GM21619 (cell line): ENCODE measurements around the gene TTC16.

Source experiments
- ATAC-seq: cut with Tn5 transposase; IDR thresholded peaks from one replicate; pipeline ENCODE4 v1.9.1; 2021; ENCODE audit not compliant: unreplicated experiment

The TTC16 gene

GRCh38 chr9:127694890-127695720 is 20.8 kb upstream of the TTC16 start:
- ATAC-seq = no peak

DNA sequence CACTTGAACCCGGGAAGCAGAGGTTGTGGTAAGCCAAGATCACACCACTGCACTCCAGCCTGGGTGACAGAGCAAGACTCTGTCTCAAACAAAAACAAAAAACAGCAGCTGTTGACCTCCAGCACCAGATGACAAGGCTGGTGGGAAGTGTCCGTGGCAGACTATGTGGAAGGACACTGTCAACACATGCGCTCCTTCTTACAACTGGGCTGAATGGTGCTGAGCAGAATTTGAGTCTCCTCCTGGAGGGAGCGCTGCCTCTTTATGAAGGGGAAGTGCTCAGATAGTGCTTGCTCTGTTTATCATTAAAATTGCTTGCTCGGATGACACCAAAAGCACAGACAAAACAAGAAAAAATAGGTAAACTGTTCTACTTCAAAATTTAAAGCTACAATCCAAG is 18.3 kb upstream of the TTC16 start:
- ATAC-seq = no peak

GRCh38 chr9:127698386-127698785 is 17.5 kb upstream of the TTC16 start:
- no peak for ATAC-seq

GRCh38 chr9:127698985-127699670 is 16.8 kb upstream of the TTC16 start:
- peak; percentile 91 for ATAC-seq

DNA sequence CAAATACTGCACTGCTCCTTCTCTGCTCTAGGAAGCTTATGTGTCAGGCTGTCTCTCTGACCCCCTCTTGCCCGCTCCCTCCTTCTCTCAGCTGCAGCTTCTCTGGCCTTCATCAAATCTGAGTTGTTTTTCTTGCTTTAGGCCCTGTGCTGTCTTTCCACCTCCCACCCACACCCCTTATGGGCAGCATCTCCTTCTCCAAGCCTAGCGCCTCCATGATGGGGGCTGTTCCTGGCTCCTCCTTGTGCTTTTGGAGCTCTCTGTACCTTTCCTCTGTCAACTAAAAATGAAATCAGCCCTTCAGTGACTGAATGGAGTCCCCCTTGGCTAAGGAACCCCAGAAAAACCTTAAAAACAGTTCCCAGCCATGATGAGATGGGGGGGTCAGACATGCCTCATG is 15.7 kb upstream of the TTC16 start:
- no peak for ATAC-seq

- no peak for ATAC-seq
Measured at GRCh38 chr9:127700594-127701255, 15.2 kb upstream of the TTC16 start.

- ATAC-seq = no peak
Measured at GRCh38 chr9:127703289-127703946, 12.5 kb upstream of the TTC16 start.

GRCh38 chr9:127705577-127706379 is 10.1 kb upstream of the TTC16 start:
- ATAC-seq = no peak

- ATAC-seq = no peak
Measured at GRCh38 chr9:127706836-127707241, 9.0 kb upstream of the TTC16 start, which contains the start of gene CFAP157. Gene CFAP157 (plus strand): TSS chr9:127706988. CDS start chr9:127707032, 44 bp downstream.

DNA sequence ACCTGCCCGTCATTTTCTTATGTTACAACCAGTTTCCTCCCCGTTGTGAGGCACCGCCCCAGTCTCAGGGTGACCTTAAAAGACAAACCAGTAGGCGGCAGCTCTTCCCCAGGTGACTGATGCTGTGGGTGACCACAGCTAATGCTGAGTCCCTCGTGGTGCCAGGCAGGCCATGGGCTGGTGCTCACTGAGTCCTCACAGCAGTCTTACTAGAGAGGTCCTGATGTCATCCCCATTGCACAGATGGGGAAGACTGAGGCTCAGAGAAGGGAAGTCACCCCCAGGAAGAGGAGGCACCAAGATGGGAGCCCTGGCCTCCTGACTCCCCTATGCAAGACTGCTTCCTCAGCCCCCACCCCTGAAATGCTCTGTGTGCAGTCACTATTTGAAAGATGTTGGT is 8.1 kb upstream of the TTC16 start:
- ATAC-seq = no peak

DNA sequence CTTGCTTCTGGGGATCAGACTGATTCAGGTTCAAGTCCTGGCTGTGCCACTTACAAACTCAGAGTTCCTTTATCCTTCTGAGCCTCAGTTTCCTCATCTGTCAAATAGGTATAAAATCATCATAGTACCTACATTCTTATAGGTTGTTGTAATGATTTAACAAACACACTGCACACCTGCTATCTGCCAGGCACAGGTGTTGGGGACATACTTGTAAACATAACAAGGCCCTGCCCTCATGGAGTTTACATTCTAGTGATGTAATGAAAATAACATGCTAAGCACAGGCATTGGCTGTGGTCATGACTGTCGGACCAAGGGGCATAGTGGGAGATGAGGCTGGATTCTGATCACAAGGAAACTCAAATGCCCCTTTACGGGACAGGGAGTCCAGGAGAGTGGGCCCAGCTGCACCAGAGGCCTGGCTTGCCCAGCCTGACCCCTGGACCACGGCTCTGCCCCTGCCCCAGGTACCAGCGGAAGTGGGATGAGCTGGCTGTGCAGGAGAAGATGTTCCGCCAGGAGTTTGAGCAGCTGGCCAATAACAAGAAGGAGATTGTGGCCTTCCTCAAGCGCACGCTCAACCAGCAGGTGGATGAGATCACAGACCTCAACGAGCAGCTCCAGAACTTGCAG is 6.8 kb upstream of the TTC16 start:
- ATAC-seq = no peak

DNA sequence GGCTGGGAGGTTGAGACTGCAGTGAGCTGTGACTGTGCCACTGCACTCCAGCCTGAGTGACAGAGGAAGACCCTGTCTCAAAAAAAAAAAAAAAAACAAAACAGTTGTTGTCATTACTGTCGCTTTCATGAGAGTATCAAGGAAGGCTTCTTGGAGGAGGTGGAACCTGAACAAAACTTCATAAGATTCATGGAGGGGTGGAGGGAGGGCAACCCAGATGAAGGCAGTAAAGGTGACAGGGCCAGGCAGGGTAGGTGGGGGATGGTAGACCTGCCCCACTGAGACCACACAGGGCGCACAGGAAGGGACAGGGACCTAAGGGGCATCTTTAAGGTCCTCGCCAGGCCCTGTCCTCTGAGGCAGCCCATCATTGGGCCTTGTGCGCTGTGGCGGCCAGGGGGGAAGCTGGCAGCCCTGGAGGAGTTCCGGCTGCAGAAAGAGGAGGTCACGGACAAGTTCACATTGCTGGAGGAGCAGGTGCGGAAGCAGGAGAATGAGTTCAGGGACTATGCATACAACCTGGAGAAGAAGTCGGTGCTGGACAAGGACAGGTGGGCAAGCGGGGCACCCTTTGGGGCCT is 5.6 kb upstream of the TTC16 start:
- no peak for ATAC-seq

GRCh38 chr9:127711226-127711701 is 4.6 kb upstream of the TTC16 start:
- no peak for ATAC-seq

DNA sequence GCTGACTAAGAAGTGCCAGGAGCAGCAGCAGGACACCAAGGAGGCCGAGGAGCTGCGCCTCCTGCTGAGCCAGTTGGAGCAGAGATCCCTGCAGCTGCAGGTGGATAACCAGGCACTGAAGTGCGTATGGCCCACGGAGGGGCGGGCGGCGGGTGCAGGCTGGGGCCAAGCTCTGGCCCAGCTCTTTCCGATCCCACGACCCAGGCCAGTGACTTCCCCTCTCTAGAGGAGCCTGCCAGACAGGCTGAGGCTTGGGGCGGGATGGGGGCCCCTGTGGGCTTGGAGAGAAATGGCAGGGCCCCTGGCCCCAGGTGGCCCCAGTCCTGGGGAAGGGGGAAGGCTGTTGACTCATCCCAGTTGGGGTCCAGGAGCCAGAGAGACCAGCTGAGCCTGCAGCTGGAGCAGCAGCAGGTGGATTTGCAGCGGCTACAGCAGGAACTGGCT is 4.0 kb upstream of the TTC16 start:
- ATAC-seq = no peak

GRCh38 chr9:127712371-127712770 is 3.5 kb upstream of the TTC16 start:
- no peak for ATAC-seq

DNA sequence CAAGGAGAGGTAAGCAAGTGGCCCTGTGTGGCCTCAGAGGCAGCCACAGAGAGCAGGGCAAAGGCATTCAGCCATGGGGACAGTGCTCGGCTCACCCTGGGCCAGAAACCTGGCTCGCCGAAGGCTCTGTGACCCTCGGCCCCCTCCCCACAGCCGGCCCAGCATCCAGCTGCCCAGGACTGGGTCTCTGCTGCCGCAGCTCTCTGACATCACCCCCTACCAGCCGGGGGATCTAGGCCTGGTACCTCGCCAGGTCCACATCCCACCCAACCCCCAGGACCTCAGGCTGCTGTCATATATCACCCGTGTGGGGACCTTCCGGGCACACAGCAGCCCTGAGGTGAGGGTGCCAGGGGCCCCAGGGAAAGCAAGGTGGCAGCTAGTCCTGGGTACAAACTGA is 3.0 kb upstream of the TTC16 start:
- no peak for ATAC-seq

DNA sequence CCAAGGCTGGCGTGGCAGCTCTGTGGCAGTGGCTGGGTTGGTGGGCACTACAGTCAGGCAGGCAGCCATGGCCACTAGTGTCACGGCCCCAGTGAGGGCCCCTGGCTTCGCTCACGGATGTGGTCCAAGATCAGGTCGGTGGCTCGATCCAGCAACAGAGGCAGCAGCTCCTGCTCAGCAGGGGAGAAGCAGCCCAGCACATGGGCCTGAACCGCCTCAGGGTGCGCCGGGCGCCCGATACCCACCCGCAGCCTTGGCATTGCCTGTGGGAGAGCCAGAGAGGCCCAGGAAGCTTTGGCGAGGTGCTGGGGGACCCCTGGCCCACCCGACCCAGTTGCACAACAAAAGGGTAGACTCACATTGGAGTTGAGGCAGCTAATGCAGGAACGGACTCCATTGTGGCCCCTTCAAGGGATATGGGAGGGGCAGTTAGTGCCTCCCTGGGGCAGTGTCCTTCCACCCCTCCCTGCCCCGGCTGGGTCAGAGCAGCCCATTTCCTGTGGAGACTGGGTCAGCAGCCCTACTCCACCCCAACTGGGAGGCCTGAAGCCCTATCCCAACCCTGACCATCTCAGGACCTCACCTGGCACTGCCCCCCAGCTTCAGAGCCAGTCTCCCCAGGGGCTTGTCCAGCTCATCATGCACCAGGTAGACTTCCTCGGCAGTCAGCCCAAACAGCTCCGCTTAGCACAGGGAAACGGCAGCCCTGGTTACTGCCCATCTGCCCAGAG is 1.7 kb upstream of the TTC16 start:
- no peak for ATAC-seq

DNA sequence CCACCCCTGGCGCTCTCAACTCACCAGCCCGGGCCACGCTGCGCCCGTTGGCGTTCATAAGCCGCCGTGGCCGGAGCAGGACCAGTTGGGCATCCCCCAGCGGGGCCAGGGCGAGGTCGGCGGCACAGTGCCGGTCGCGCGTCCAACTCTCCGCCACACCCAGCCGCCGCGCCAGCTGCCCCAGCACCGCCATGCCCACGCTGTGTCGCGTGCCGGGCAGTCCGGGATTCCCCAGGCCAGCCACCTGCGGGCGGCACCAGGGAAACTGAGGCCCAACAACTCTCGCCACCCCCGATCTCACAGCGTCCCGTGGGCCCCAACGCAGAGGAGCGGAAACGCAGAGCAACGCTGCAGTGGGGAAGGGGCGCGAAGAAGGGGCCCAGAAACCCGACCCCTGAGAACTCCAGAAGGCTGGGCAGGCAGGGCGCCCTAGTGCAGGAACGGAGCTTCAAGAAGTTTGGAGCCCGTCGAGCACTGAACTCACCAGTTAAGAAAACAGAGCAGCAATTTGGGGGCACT is 869 bp upstream of the TTC16 start:
- ATAC-seq = peak; percentile 6

- no peak for ATAC-seq
Measured at GRCh38 chr9:127716412-127716811, 533 bp downstream of the TTC16 start.
